ENCODE data around the gene MEGF11. TPM values are rescaled to one million over a fixed set of nuclear protein-coding genes. Genes with fewer than 3 reads are reported as not detected.
"Not testable (repeated sequence)": the region's sequence is repeated elsewhere in the genome, so short reads cannot be mapped to it uniquely, and the experiment has no call there.

Gene MEGF11
- total RNA-seq, 1 experiment from 2014 or later: 0.76 TPM

GRCh38 chr15:66254951-66255676 is 1.6 kb upstream of the MEGF11 start:
- Histone ChIP-seq H3K27me3 (ENCODE audit: control insufficient read depth, insufficient read depth, low read length) (peaks cover 71% of the 10 kb centered on the region), H3K36me3 (replicated peaks; ENCODE audit: control insufficient read depth, insufficient read depth, low read length) (no peaks in the 10 kb centered on the region), H3K4me3 (ENCODE audit: insufficient read depth, low read depth, low read length) (peak overlapping the region; percentile 61)
- no peak for DNase-seq

GRCh38 chr15:66254089-66254950 is 770 bp upstream of the MEGF11 start:
- H3K27me3 ChIP-seq (ENCODE audit: control insufficient read depth, insufficient read depth, low read length): peaks cover 77% of the 10 kb centered on the region
- DNase-seq: peak; percentile 81

GRCh38 chr15:66252685-66253417 is 699 bp downstream of the MEGF11 start:
- Histone ChIP-seq H3K36me3 (replicated peaks; ENCODE audit: control insufficient read depth, insufficient read depth, low read length) (no peaks in the 10 kb centered on the region), H3K27me3 (ENCODE audit: control insufficient read depth, insufficient read depth, low read length) (peaks cover 79% of the 10 kb centered on the region), H3K4me3 (ENCODE audit: insufficient read depth, low read depth, low read length) (peak overlapping the region; percentile 61)
- DNase-seq: peak; percentile 85

More at GRCh38 chr15:66254089-66254950, 770 bp upstream of the MEGF11 start:
- Histone ChIP-seq H3K4me3 (ENCODE audit: insufficient read depth, low read depth, low read length) (peak overlapping the region; percentile 61), H3K36me3 (replicated peaks; ENCODE audit: control insufficient read depth, insufficient read depth, low read length) (no peaks in the 10 kb centered on the region)

- H3K27me3 ChIP-seq (ENCODE audit: control insufficient read depth, insufficient read depth, low read length): peaks cover 75% of the 10 kb centered on the region
- peak overlapping the region; percentile 61 for H3K4me3 ChIP-seq (ENCODE audit: insufficient read depth, low read depth, low read length)
- peak; percentile 93 for DNase-seq
- no peaks in the 10 kb centered on the region for H3K36me3 ChIP-seq (replicated peaks; ENCODE audit: control insufficient read depth, insufficient read depth, low read length)
These were observed 1.5 kb downstream of the MEGF11 start for GRCh38 chr15:66251790-66252684.

- Histone ChIP-seq H3K27me3 (ENCODE audit: control insufficient read depth, insufficient read depth, low read length) (peaks cover 67% of the 10 kb centered on the region), H3K36me3 (replicated peaks; ENCODE audit: control insufficient read depth, insufficient read depth, low read length) (no peaks in the 10 kb centered on the region), H3K4me3 (ENCODE audit: insufficient read depth, low read depth, low read length) (peak overlapping the region; percentile 61; the same call in 1 of the 2 replicates)
- peak; percentile 54 for DNase-seq
These were observed 2.3 kb downstream of the MEGF11 start for GRCh38 chr15:66251065-66251789.

GRCh38 chr15:66249605-66250174 is 3.9 kb downstream of the MEGF11 start:
- H3K4me3 ChIP-seq (ENCODE audit: insufficient read depth, low read depth, low read length): no peak overlapping the region
- H3K36me3 ChIP-seq (replicated peaks; ENCODE audit: control insufficient read depth, insufficient read depth, low read length): no peaks in the 10 kb centered on the region
- no peak for DNase-seq
- peaks cover 51% of the 10 kb centered on the region for H3K27me3 ChIP-seq (ENCODE audit: control insufficient read depth, insufficient read depth, low read length)

- Histone ChIP-seq H3K4me3 (ENCODE audit: insufficient read depth, low read depth, low read length) (no peak overlapping the region), H3K36me3 (replicated peaks; ENCODE audit: control insufficient read depth, insufficient read depth, low read length) (no peaks in the 10 kb centered on the region), H3K27me3 (ENCODE audit: control insufficient read depth, insufficient read depth, low read length) (peaks cover 25% of the 10 kb centered on the region)
- DNase-seq: no peak
These were observed 6.6 kb downstream of the MEGF11 start for GRCh38 chr15:66246937-66247336.

GRCh38 chr15:66245832-66246231 is 7.7 kb downstream of the MEGF11 start:
- not testable (repeated sequence) for H3K4me3 ChIP-seq (ENCODE audit: insufficient read depth, low read depth, low read length); DNase-seq; H3K36me3 ChIP-seq (replicated peaks; ENCODE audit: control insufficient read depth, insufficient read depth, low read length)
- H3K27me3 ChIP-seq (ENCODE audit: control insufficient read depth, insufficient read depth, low read length): peaks cover 14% of the 10 kb centered on the region

GRCh38 chr15:66241908-66242285 is 11.7 kb downstream of the MEGF11 start:
- no peak for DNase-seq

GRCh38 chr15:66241087-66241907 is 12.3 kb downstream of the MEGF11 start:
- no peak overlapping the region for H3K4me3 ChIP-seq (ENCODE audit: insufficient read depth, low read depth, low read length)
- no peaks in the 10 kb centered on the region for H3K36me3 ChIP-seq (replicated peaks; ENCODE audit: control insufficient read depth, insufficient read depth, low read length)
- peak; percentile 74 for DNase-seq
- H3K27me3 ChIP-seq (ENCODE audit: control insufficient read depth, insufficient read depth, low read length): peaks cover 2% of the 10 kb centered on the region; the same call in 1 of the 2 replicates

More at GRCh38 chr15:66241908-66242285, 11.7 kb downstream of the MEGF11 start:
- no peak overlapping the region for H3K4me3 ChIP-seq (ENCODE audit: insufficient read depth, low read depth, low read length)
- H3K27me3 ChIP-seq (ENCODE audit: control insufficient read depth, insufficient read depth, low read length): no peaks in the 10 kb centered on the region; the same call in 1 of the 2 replicates
- H3K36me3 ChIP-seq (replicated peaks; ENCODE audit: control insufficient read depth, insufficient read depth, low read length): no peaks in the 10 kb centered on the region

- H3K4me3 ChIP-seq (ENCODE audit: insufficient read depth, low read depth, low read length): no peak overlapping the region
- H3K27me3 ChIP-seq (ENCODE audit: control insufficient read depth, insufficient read depth, low read length): peaks cover 2% of the 10 kb centered on the region; the same call in 1 of the 2 replicates
- no peaks in the 10 kb centered on the region for H3K36me3 ChIP-seq (replicated peaks; ENCODE audit: control insufficient read depth, insufficient read depth, low read length)
- no peak for DNase-seq
These were observed 13.2 kb downstream of the MEGF11 start for GRCh38 chr15:66240240-66240794.

GRCh38 chr15:66239514-66239913 is 14.0 kb downstream of the MEGF11 start:
- DNase-seq: no peak
- peaks cover 2% of the 10 kb centered on the region; the same call in 1 of the 2 replicates for H3K27me3 ChIP-seq (ENCODE audit: control insufficient read depth, insufficient read depth, low read length)
- no peaks in the 10 kb centered on the region for H3K36me3 ChIP-seq (replicated peaks; ENCODE audit: control insufficient read depth, insufficient read depth, low read length)
- H3K4me3 ChIP-seq (ENCODE audit: insufficient read depth, low read depth, low read length): no peak overlapping the region
